H1 (cell line): ENCODE results near the gene RRH. TPM values are rescaled to one million over a fixed set of nuclear protein-coding genes. Genes with fewer than 3 reads are reported as not detected.
A peak's percentile ranks its signal among the peaks of the same experiment; 100 is the strongest.

Experiments used
- CTCF ChIA-PET: fragments of 300-600 bp; sonication (Branson Sonifier 250); formaldehyde crosslinking; loops from one replicate; lab custom pipeline; 2021; ENCODE audit not compliant: partially characterized antibody; lab: Charles Lee
- POLR2A ChIA-PET: fragments of 300-600 bp; sonication (Branson Sonifier 250); formaldehyde crosslinking; loops from one replicate; lab custom pipeline; 2021; ENCODE audit warnings: inconsistent platforms; ENCODE audit not compliant: partially characterized antibody; lab: Charles Lee
- DNase-seq, 2 experiments: peaks; one replicate each; pipeline versions ENCODE4 v3.0.0 to v3.0.0-alpha.2; 2010 to 2022; ENCODE audit warnings: low spot score in 2 of 2, low read depth in 1 of 2, mixed read lengths in 1 of 2
- FAIRE-seq: peaks from 2 replicates; lab custom pipeline; 2011; peaks lifted over from hg19 to GRCh38; lab: Jason Lieb, UNC
- H2AFZ ChIP-seq: 2 replicates; pipeline ENCODE4 v1.8.1; 2012; ENCODE audit warnings: low read length, inconsistent platforms
- H2AK5ac ChIP-seq: 2 replicates; pipeline ENCODE4 v1.6.1; 2013; ENCODE audit warnings: low read depth, low read length
- H2BK120ac ChIP-seq: replicated peaks from 2 replicates; pipeline ENCODE3; 2013; ENCODE audit warnings: low read depth, low read length, inconsistent platforms
- H2BK12ac ChIP-seq: 2 replicates; pipeline ENCODE4 v1.6.1; 2013; ENCODE audit warnings: low read depth, low read length
- H2BK15ac ChIP-seq: 2 replicates; pipeline ENCODE4 v1.6.1; 2013; ENCODE audit warnings: low read length
- H2BK20ac ChIP-seq: 2 replicates; pipeline ENCODE4 v1.6.1; 2013; ENCODE audit warnings: low read length
- H2BK5ac ChIP-seq: 2 replicates; pipeline ENCODE4 v1.6.1; 2013; ENCODE audit warnings: low read depth, low read length
- H3K14ac ChIP-seq: 2 replicates; pipeline ENCODE4 v1.6.1; 2013; ENCODE audit warnings: inconsistent platforms; ENCODE audit not compliant: insufficient read length
- H3K18ac ChIP-seq: 2 replicates; pipeline ENCODE4 v1.6.1; 2013; ENCODE audit warnings: low read length; ENCODE audit errors: extremely low read depth
- H3K23ac ChIP-seq: 2 replicates; pipeline ENCODE4 v1.6.1; 2013; ENCODE audit warnings: inconsistent platforms; ENCODE audit not compliant: insufficient read length
- H3K23me2 ChIP-seq: 2 replicates; pipeline ENCODE4 v1.6.1; 2013; ENCODE audit warnings: low read depth, low read length
- H3K27ac ChIP-seq: 2 replicates; pipeline ENCODE4 v1.6.1; 2011; ENCODE audit warnings: low read depth, low read length, inconsistent platforms
- H3K27me3 ChIP-seq, 4 experiments: replicated peaks in 1 of 4; 1 replicate in 1 of 4; 2 replicates in 3 of 4; pipeline versions ENCODE4 v1.6.1 to v1.8.1; 2011 to 2013; ENCODE audit warnings: low read length in 3 of 4, mild to moderate bottlenecking in 3 of 4, inconsistent platforms in 2 of 4, mixed read lengths in 2 of 4, moderate library complexity in 1 of 4; ENCODE audit not compliant: control insufficient read depth in 3 of 4, insufficient read depth in 3 of 4; ENCODE audit errors: extremely low read depth in 1 of 4
- H3K36me3 ChIP-seq, 4 experiments: 2 replicates each; pipeline versions ENCODE4 v1.6.1 to v1.8.1; 2011 to 2013; ENCODE audit warnings: mild to moderate bottlenecking in 4 of 4, low read length in 3 of 4, moderate library complexity in 2 of 4, control low read depth in 1 of 4, inconsistent platforms in 1 of 4; ENCODE audit not compliant: insufficient read depth in 4 of 4, control insufficient read depth in 2 of 4
- H3K4ac ChIP-seq: replicated peaks from 2 replicates; pipeline ENCODE3; 2013; ENCODE audit warnings: low read length, low read depth, mixed read lengths, inconsistent platforms; ENCODE audit not compliant: insufficient read length
- H3K4me1 ChIP-seq, 4 experiments: replicated peaks in 1 of 4; 1 replicate in 1 of 4; 2 replicates in 3 of 4; pipeline versions ENCODE4 v1.6.1 to v1.8.1; 2011 to 2013; ENCODE audit warnings: low read length in 3 of 4, inconsistent platforms in 2 of 4, mixed read lengths in 1 of 4; ENCODE audit not compliant: insufficient read depth in 4 of 4, control insufficient read depth in 3 of 4
- H3K4me2 ChIP-seq, 2 experiments: 2 replicates each; pipeline versions ENCODE4 v1.6.1 to v1.8.1; 2011 to 2013; ENCODE audit warnings: low read depth in 2 of 2, low read length in 2 of 2, control low read depth in 1 of 2, inconsistent platforms in 1 of 2, mild to moderate bottlenecking in 1 of 2; ENCODE audit not compliant: insufficient read depth in 1 of 2
- H3K4me3 ChIP-seq, 4 experiments: fragments of 200-600, 300-600 bp in 1 of 4; sonication (generic), shearing (Covaris generic), sonication (Bioruptor Twin) in 1 of 4; 2 replicates each; pipeline versions ENCODE4 v1.5.1 to v1.8.1; 2011 to 2016; ENCODE audit warnings: low read length in 4 of 4, low read depth in 3 of 4, control low read depth in 2 of 4, inconsistent platforms in 2 of 4, mild to moderate bottlenecking in 2 of 4, mixed read lengths in 1 of 4, moderate library complexity in 1 of 4; ENCODE audit not compliant: insufficient read depth in 2 of 4; ENCODE audit errors: extremely low read depth in 1 of 4
- H3K56ac ChIP-seq: replicated peaks from 2 replicates; pipeline ENCODE3; 2013; ENCODE audit warnings: low read depth, mild to moderate bottlenecking, mixed read lengths, low read length, inconsistent platforms; ENCODE audit not compliant: insufficient read length
- H3K79me1 ChIP-seq: 2 replicates; pipeline ENCODE4 v1.6.1; 2013; ENCODE audit warnings: low read depth, low read length, control low read depth
- H3K79me2 ChIP-seq, 2 experiments: 2 replicates each; pipeline versions ENCODE4 v1.6.1 to v1.8.1; 2012 to 2013; ENCODE audit warnings: low read length in 2 of 2, mild to moderate bottlenecking in 2 of 2, inconsistent platforms in 1 of 2; ENCODE audit not compliant: insufficient read depth in 2 of 2, control insufficient read depth in 1 of 2
- H3K9ac ChIP-seq, 4 experiments: replicated peaks in 1 of 4; 1 replicate in 1 of 4; 2 replicates in 3 of 4; pipeline versions ENCODE4 v1.6.1 to v1.8.1; 2011 to 2013; ENCODE audit warnings: low read depth in 3 of 4, low read length in 3 of 4, control low read depth in 2 of 4, mild to moderate bottlenecking in 2 of 4, moderate library complexity in 2 of 4, inconsistent platforms in 1 of 4; ENCODE audit errors: extremely low read depth in 1 of 4
- H3K9me3 ChIP-seq, 2 experiments: 2 replicates each; pipeline versions ENCODE4 v1.6.1 to v1.8.1; 2012 to 2013; ENCODE audit warnings: mild to moderate bottlenecking in 2 of 2, moderate library complexity in 2 of 2, control low read depth in 1 of 2, inconsistent platforms in 1 of 2, low read depth in 1 of 2, low read length in 1 of 2, mixed read lengths in 1 of 2; ENCODE audit not compliant: insufficient read depth in 2 of 2
- H4K20me1 ChIP-seq, 2 experiments: replicated peaks in 1 of 2; 2 replicates each; pipeline versions ENCODE3 to v1.8.1; 2011 to 2013; ENCODE audit warnings: inconsistent platforms in 2 of 2, low read length in 2 of 2, mild to moderate bottlenecking in 1 of 2; ENCODE audit not compliant: insufficient read depth in 2 of 2, control insufficient read depth in 1 of 2
- H4K5ac ChIP-seq: 2 replicates; pipeline ENCODE4 v1.6.1; 2013; ENCODE audit warnings: low read length, low read depth, mixed read lengths, inconsistent platforms; ENCODE audit not compliant: insufficient read length
- H4K8ac ChIP-seq: 2 replicates; pipeline ENCODE4 v1.8.0; 2013; ENCODE audit warnings: mild to moderate bottlenecking, moderate library complexity, low read length, inconsistent platforms; ENCODE audit not compliant: insufficient read depth; ENCODE audit errors: extremely low read depth
- H4K91ac ChIP-seq: replicated peaks from 2 replicates; pipeline ENCODE3; 2013; ENCODE audit warnings: low read length, mixed read lengths, inconsistent platforms; ENCODE audit not compliant: insufficient read length
- CHD2 ChIP-seq: IDR thresholded peaks from 2 replicates; pipeline ENCODE4 v1.6.1; 2012; ENCODE audit warnings: low read length, improper control_type of control experiment
- CTCF ChIP-seq, 3 experiments: IDR thresholded peaks; 1 replicate in 2 of 3; 2 replicates in 1 of 3; pipeline versions ENCODE4 v1.5.1 to v1.6.1; 2011; ENCODE audit warnings: low read length in 3 of 3, mild to moderate bottlenecking in 3 of 3, inconsistent platforms in 2 of 3, low read depth in 1 of 3, moderate library complexity in 1 of 3; ENCODE audit not compliant: insufficient read depth in 1 of 3; ENCODE audit errors: control extremely low read depth in 1 of 3
- RAD21 ChIP-seq, 2 experiments: IDR thresholded peaks in 1 of 2; conservative IDR thresholded peaks in 1 of 2; 2 replicates each; pipeline ENCODE4 v1.6.1; 2011; ENCODE audit warnings: low read depth in 2 of 2, low read length in 2 of 2, improper control_type of control experiment in 1 of 2, inconsistent platforms in 1 of 2, mild to moderate bottlenecking in 1 of 2, moderate library complexity in 1 of 2
- polyA plus RNA-seq, 7 experiments: library from polyadenylated mRNA; depleted of rRNA in 3 of 7; stranded (reverse) in 5 of 7; unstranded in 2 of 7; fragments of >200 nt in 5 of 7; fragments of 200-250 nt in 2 of 7; gene quantifications; 1 replicate in 5 of 7; 2 replicates in 1 of 7; 4 replicates in 1 of 7; pipeline versions ENCODE4 v1.2.1 to v1.2.3, GENCODE V29; 2011 to 2013; ENCODE audit warnings: missing spikeins in 2 of 7, mixed read lengths in 2 of 7
- total RNA-seq: library from RNA; stranded (reverse); fragmentation: NEBNext Ultra II Directional; extraction: Animal tissue kit (Norgen Biotek cat#: 25700); gene quantifications from 2 replicates; pipeline ENCODE4 v1.2.1, GENCODE V29; 2021

Gene RRH
- total and polyA plus RNA-seq, 2 of the 8 experiments (the other 6 are each of a cell fraction or from before 2014, with no cell fraction given), result 0.38 TPM; not detected in 1

- H3K23me2 ChIP-seq, result no peaks in the 10 kb centered on the region
- no peak overlapping the region for H4K5ac ChIP-seq
- no peak overlapping the region for H4K91ac ChIP-seq
- H3K27ac ChIP-seq, result no peak overlapping the region
- no peaks in the 10 kb centered on the region for H3K4me1 ChIP-seq
- ChIA-PET CTCF (interaction anchor here (0.6 to 3.8 kb wide), 12 partner anchors 10 to 172 kb away, joined by 3 to 10 read pairs (median 4); no protein-coding TSS in a partner anchor), POLR2A (interaction anchor here (1.8 kb wide), 1 partner anchor 123 kb away, joined by 5 read pairs; the partner anchor contains the start of gene CASP6)
- no peak overlapping the region for H3K18ac ChIP-seq
- no peak overlapping the region for H3K9ac ChIP-seq
- TF ChIP-seq CHD2 (no peak), RAD21 (IDR thresholded peaks at IDR 0.05 in 1 of 2, conservative IDR thresholded peaks at IDR 0.05 in 1 of 2; ENCODE audit: low read depth in 2 of 2, low read length in 2 of 2) (peak in 1 of 2 experiments; percentile 35), CTCF (IDR thresholded peaks at IDR 0.05; ENCODE audit: control extremely low read depth in 1 of 3, insufficient read depth in 1 of 3, low read depth in 1 of 3, low read length in 3 of 3) (peak in 1 of 3 experiments; percentile 20; a peak in 2 of 4 replicates)
- H3K4me3 ChIP-seq, result no peak overlapping the region
- no peak overlapping the region for H3K23ac ChIP-seq
- no peak overlapping the region for H3K4ac ChIP-seq
- H2BK15ac ChIP-seq, result no peak overlapping the region
- H2AFZ ChIP-seq, result no peak overlapping the region
- H2BK20ac ChIP-seq, result no peak overlapping the region
- H2BK5ac ChIP-seq, result no peak overlapping the region
- no peak overlapping the region for H3K4me2 ChIP-seq
- DNase-seq (no peak), FAIRE-seq (no peak)
- H3K56ac ChIP-seq, result no peak overlapping the region
- no peaks in the 10 kb centered on the region for H3K79me1 ChIP-seq
- no peaks in the 10 kb centered on the region for H4K20me1 ChIP-seq
- H4K8ac ChIP-seq, result no peak overlapping the region
- no peaks in the 10 kb centered on the region for H3K9me3 ChIP-seq
- H3K36me3 ChIP-seq, result peaks cover 0 to 41% (median 20%) of the 10 kb centered on the region in 4 experiments; a peak in 6 of 8 replicates
- H3K27me3 ChIP-seq, result no peaks in the 10 kb centered on the region
- H3K79me2 ChIP-seq, result no peaks in the 10 kb centered on the region
- no peak overlapping the region for H3K14ac ChIP-seq
- no peak overlapping the region for H2BK12ac ChIP-seq
- no peak overlapping the region for H2BK120ac ChIP-seq
- no peak overlapping the region for H2AK5ac ChIP-seq
Observed at GRCh38 chr4:109826719-109827118, 1.1 kb upstream of the RRH start.
